Ishikawa (cell line): ENCODE data around the gene PAEP.

Experiments used
- EP300 ChIP-seq: IDR thresholded peaks from 2 replicates; pipeline ENCODE4 v1.6.1; 2012; ENCODE audit warnings: borderline replicate concordance
- TAF1 ChIP-seq: IDR thresholded peaks from 2 replicates; pipeline ENCODE4 v1.6.1; 2012; ENCODE audit warnings: low read depth, mild to moderate bottlenecking

DNA sequence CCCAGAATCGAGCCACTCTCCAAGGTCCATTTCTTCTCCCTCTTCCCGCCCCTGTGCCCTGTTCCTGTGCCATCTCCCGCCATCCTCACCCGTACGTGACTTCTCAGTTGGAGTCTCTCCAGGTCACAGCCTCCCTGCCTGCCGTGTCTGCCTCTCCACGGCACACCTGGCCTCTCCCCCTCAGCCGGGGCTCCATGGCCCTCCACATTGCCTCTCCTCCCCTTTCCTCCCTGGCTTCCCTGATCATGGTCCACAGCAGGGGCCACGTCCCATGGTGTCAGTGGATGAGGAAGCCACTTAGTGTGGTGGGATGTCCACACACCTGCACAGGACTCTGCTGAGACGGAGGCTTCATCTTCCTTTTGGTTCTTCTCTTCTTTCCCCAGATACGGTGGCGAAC lies 2.3 kb downstream of the PAEP start:
- TF ChIP-seq TAF1, result no peak
- TF ChIP-seq EP300, result no peak
